Activated CD8-positive, alpha-beta memory T cell treated with anti-CD3 and anti-CD28 coated beads, Interleukin-2, amount 50 U/mL, for 1 hour (primary cell): ENCODE results near the gene CASP12.

ENCODE experiments used
- DNase-seq: peaks from one replicate; pipeline ENCODE4 v3.0.0-alpha.2; 2020; ENCODE audit errors: extremely low read depth

Gene CASP12

GRCh38 chr11:104892723-104893511, 5.3 kb downstream of the CASP12 start:
- DNase-seq = no peak

DNA sequence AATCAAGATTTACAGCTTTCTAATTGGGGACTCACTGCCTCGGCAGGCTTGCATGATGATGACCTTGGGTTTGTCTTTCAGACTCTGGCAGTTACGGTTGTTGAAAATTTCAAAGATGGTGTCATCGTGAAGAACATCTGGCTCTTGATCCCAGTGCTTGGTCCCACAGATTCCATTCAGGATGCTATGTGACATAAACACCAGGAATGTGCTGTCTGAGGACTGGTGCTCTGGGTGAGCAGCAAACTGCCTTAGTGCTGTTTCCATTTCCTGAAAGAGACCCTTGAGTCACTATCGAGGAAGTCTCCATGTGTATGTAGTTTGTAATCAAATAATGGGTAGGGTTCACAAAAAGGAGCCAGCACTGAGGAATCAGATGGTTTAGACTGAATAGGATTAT, 7.1 kb downstream of the CASP12 start:
- no peak for DNase-seq

GRCh38 chr11:104883342-104883741, 14.9 kb downstream of the CASP12 start:
- DNase-seq = no peak

GRCh38 chr11:104881117-104881794, 17.0 kb downstream of the CASP12 start:
- DNase-seq = no peak

DNA sequence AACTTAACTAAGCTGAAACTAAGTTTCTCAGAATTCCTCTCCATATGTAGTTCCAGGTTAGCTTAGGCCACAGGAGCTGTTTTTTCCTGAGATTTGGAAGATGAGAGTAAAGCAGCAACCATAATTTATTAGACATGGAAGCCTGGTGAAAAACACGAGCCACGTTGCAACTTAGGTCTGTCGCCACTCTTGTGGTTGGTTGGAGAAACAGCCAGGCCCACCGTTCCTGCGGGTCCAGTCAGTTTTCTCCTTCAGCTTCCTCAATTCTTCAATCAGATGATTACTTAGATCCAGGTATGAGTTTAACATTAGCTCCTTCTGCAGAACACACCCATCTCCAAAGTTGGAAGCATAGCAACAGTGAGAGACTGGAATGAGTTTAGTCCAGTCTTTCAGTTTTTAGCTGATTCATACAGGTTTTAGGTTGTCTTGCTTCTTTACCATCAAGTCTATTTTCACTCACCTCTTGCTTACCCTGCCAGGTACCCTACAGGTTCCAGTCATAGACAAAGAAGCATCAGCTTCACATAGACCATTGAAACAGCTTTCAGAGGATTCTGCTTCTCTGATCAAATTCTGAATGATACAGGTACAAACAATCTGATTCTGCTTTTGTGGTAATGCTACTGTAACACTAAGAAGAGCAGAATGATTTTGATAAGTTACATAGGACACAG, 18.6 kb downstream of the CASP12 start:
- DNase-seq = no peak

DNA sequence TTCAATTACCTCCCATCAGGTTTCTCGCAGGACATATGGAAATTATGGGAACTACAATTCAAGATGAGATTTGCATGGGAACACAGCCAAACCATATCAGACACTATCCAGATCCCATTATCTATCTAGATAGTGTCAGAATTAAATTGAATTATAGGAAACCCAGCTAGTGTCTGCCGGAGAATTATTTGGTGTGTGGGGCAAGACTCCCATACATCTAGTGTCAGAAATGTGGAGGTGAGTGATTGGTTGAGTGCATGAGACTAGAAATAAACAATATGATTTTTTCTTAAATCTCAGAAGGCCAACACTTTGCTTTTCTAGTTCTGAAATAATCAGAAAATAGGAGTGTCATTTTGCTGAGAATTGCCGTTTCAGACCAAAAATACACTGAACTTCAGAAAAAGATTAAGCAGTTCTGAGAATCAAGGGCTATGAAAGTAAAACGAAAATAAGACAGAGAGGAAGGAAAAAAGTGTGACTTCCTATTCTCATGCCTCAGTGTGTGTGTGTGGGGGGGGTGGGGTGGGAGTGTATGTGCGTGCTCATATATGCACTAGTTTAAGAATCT, 21.3 kb downstream of the CASP12 start:
- DNase-seq = no peak

- DNase-seq = no peak
These were observed 21.9 kb downstream of the CASP12 start for GRCh38 chr11:104876324-104876723.

DNA sequence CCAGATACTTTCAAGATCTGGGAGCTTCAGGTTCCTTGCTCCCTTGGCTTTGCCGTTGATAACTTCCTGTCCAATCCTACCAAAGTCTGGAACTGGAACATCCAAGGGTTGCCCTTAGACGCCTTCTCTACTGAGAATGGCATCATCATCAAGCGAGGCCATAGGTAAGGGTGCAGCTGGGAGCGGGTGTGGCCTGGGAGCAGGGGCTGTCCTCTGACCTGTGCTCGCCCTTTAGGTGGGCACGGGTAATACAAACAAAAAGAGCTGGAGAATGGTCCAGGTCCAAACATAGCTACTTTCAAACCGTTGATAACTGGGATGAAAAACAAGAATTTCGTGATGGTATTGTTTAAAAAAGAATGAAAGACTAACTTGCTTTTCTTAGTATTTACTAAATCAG, 25.0 kb downstream of the CASP12 start:
- DNase-seq = no peak

GRCh38 chr11:104872393-104872792, 25.9 kb downstream of the CASP12 start:
- no peak for DNase-seq

DNA sequence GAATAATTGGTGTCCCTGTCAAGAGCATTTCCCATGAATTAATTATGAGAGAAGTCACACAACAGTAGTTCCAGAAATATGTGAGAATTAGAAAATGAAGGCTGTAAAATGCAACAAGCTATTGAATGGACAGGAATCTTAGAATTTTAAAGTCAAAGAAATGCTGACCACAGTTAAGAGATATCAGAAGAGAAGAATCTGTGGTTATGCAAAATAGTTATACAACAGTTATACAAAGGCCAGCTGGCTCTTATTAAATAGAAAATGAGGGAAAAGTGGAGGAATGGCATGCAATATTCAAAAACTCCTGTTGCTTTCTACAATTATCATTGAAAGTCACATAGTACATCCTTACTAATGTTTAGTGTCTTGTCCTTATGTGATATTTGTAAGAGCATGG, 27.4 kb downstream of the CASP12 start:
- DNase-seq = no peak

DNA sequence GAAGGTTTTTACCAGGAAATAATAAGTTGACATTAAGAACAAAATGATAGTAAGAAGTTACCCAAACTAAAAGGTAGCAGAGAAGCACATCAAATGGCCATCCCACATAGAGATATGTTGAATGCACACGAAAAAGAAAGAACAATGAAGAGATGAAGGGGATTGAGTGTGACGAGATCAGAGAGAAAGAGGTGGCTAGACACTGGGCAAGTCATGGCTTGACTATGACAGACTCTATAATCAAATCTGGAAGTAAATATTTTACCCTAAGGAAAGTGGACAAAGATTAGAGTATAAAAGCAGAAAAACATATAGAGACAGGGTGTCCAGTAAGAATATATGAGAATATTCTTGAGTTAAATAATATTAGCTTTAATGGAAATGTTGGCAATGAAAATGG, 31.4 kb downstream of the CASP12 start:
- no peak for DNase-seq

DNA sequence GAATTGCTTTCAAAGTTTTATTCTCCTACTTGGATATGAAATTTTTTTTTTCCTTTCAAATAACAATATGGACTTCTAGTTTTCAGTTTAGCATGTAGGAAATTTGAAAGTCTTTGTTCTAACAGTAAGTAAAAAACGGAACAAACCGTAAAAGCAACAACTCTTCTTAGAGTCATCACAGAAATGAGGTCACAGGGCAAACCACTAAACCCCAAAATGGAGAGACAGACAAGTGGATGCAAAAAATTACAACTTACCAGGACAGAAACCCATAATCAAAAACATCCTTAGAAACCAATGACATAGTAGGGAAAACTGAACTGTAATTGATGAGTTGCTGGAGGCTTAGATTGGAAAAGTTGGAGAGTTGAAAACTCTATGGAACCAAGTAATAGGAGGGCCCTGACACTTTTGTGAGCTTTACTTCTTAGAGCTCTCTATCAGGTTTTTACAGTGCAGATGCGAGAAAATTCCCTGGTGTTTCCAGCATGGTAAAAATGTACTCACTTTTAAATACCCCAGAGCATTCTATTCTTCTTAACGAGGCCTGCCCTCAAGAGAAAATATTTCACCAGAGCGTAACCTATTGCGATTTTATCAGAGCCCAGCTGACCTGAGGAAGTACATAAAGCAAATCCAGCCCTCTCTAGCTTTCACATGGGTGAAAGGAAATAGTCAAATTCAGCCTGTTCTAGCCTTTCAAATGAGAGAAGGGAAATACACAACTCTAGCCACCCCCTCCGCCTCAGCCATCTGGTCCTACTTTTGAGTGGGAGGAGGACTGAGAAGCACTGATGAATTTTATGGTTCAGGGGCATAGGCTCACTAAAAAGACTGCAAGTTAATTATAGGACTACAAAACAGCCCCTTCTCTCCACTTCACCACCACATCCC, 39.1 kb downstream of the CASP12 start:
- DNase-seq = no peak

DNA sequence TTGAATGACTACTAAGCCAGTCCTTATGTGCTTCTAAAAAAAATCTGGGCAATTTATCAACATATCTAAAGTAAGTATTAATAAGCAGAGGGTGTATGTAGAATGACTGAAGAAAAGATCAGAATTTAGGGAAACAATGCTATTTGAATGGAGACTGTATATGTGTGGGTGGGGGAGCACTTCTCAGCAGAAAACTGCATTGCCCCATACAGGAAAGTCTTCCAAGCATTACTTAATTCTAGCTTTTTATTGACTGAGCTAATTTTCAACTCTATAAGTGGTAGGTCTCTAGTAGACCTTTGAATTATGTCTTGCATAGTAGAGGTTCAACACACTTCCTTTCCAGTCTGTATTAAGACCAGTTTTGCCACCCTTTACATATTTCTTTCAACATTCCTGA, 41.7 kb downstream of the CASP12 start:
- DNase-seq = no peak

DNA sequence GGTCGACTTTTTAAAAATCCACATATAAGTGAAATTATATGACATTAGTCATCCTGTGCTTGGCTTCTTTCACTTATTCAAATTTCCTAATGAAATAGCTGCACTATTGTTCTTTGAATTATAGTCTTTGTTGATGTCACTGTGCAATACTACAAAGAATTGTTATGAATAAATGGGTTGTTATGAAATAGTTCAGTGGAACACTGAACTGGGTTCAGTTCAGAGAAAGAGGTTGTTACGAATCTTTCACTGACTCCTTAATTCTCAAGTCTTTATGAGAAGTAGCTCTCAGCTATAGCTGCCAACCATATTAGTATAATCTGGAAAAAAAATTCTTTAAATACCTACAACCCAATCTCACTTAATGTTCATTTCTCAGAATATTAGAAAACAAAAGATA, 42.3 kb downstream of the CASP12 start:
- DNase-seq = no peak

DNA sequence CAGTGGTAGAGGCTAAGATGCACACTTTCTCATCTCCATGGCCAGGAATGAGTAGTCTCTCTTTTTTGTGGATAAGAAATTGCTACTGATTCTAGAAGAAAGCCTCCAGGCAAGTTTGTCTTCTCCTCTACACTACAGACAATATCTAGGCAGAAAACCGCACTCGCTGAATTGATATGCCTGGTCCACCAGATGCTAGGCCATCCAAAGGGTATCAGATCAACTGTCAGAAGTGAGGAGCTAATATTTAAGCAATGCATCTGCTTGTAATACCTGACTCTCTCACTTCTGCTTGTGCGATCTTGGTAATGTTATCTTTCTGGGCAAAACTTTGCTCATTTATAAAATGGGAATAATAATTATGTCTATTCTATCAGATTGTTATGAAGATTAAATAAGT, 45.0 kb downstream of the CASP12 start:
- no peak for DNase-seq

GRCh38 chr11:104852811-104853210, 45.4 kb downstream of the CASP12 start:
- DNase-seq = no peak

DNA sequence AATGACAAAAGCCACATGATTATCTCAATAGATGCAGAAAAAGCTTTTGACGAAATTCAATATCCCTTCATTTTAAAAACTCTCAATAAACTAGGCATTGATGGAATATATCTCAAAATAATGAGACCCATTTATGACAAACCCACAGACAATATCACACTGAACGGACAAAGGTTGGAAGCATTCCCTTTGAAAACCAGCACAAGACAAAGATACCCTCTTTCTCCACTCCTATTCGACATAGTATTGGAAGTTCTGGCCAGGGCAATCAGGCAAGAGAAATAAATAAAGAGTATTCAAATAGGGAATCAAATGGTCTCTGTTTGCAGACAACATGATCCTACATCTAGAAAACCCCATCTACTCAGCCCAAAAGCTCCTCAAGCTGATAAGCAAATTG, 52.0 kb downstream of the CASP12 start:
- DNase-seq = no peak

DNA sequence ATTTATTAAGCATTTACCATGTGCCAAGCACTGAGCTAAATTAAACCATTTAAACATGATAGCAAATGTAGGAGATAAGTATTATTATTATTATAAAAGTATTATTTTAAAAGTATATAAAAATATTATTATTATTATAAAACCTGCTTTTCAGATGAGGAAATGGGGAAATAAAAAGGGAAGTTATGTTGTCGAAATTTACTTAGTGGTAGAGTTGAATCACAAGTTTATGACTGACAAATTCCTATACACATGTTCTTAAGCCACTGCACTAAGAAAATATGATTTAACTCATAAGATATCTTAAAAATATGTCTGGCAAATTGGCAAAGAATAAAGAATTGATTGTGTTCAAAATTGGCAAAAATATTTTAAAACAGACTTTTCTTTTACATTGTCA, 53.8 kb downstream of the CASP12 start:
- DNase-seq = no peak

- no peak for DNase-seq
These were observed 55.0 kb downstream of the CASP12 start for GRCh38 chr11:104843150-104843836.

DNA sequence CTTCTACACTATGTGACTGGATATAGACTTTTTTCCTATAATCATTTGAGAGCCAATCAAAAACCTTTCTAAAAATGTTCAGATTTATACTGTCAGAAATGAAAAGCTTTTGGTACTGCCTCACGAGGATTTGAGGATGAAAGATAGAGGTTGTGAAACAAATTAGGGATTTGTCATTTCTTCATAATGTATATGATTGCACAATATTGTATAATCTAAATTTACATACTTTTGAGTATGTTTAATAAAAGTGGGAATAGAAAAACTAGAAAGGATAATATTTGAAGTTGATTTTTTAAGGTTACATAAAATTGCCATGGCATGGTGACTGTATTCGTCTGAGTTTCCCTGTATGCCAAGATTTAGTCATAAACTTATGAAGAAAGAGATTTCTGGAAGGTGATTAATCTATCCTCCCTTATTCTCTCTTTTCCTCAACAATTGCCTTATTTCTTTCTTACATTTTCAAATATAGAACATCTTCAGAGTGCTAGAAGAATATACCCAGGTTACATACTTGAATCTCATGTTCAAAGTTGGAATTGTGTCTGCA, 56.2 kb downstream of the CASP12 start:
- no peak for DNase-seq

DNA sequence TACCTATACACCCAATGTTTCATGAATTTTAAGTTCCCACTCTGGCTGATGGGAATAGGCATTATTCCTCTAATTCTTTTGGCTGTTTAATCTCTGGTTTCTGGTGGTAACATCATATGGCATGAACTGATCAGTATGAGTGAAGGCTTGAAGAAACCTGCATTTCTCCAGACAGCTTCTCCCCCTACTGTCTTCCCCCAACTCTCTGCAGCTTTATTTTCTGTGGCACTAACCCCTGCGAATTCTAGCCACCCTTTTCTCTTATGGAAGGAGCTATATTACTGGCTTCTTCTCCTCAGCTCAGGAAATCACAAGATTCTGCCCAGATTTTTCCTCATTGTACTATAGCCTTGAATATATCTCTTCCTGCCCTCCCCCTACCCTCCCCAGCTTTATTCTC, 57.1 kb downstream of the CASP12 start:
- no peak for DNase-seq
